Activated CD4-positive, alpha-beta T cell treated with anti-CD3 and anti-CD28 coated beads, Interleukin-2, amount 50 U/mL, for 16 hours (primary cell): ENCODE measurements around the gene AGGF1.
"Not testable (repeated sequence)": the region's sequence is repeated elsewhere in the genome, so short reads cannot be mapped to it uniquely, and the experiment has no call there.

Experiments
- DNase-seq: peaks from one replicate; pipeline ENCODE4 v3.0.0-alpha.2; 2020

The AGGF1 gene

GRCh38 chr5:77087484-77088261 is 57.5 kb downstream of the AGGF1 start:
- DNase-seq: no peak

GRCh38 chr5:77095189-77095588 is 65.0 kb downstream of the AGGF1 start:
- DNase-seq: no peak

GRCh38 chr5:77101298-77101697 is 71.1 kb downstream of the AGGF1 start:
- DNase-seq: no peak

GRCh38 chr5:77102549-77102948 is 72.3 kb downstream of the AGGF1 start:
- DNase-seq: no peak

- no peak for DNase-seq
Observed at GRCh38 chr5:77103457-77103856, 73.3 kb downstream of the AGGF1 start.

- DNase-seq: no peak
Observed at GRCh38 chr5:77104813-77105212, 74.6 kb downstream of the AGGF1 start.

GRCh38 chr5:77107035-77107434 is 76.8 kb downstream of the AGGF1 start:
- DNase-seq: not testable (repeated sequence)
